Hematopoietic multipotent progenitor cell treated with erythropoietin and hydrocortisone succinate and interleukin-3 and kit ligand, for 8 days (in vitro differentiated cells): ENCODE measurements around the gene DNAAF9.

Source experiments
- DNase-seq: peaks from one replicate; pipeline ENCODE4 v3.0.0-alpha.2; 2015

DNAAF9 gene

DNA sequence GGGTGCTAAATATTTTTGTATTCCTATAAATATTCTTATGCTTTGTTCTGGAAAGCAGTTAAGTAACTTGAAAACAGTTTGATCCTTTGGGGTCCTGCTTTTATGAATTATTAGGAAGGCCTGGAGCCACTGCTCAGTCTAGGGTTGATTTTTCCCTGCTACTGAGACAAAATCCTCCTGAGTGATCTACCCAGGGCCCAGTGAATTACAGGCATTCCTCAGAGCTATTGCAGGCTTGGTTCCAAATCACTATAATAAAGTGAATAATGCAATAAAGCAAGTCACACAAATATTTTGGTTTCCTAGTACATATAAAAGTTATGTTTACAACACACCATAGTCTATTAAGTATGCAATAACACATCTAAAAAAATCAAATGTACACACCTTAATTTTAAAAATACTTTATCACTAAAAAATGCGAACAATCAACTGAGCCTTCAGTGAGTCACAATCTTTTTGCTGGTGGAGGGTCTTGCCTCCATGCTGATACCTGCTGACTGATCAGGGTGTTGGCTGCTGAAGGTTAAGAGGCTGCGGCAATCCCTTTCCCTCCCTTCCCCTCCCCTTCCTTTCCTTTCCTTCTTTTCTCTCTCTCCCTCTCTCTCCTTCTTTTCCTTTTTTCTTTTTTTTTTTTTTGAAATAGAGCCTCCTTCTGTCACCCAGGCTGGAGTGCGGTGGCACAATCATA is 43.0 kb downstream of the DNAAF9 start:
- DNase-seq, result no peak

DNA sequence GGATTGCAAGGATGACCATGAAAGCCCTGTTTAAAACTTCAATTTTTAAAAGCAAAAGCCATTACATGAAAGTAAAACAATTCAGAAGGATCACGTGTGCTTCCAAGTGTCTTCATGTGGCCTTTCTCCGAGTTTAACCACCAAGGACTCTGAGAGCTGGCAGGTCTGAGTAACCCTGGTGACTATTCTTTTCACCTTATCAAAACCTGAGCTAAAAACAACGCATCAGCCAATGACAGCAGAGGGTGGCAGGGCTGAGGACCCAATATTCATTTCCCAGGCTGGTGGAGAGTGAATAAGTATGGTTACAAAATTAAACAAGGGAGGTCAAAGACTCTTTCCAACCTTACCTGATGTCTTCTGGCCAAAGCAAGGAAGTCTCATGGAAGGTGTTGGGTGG is 46.7 kb downstream of the DNAAF9 start:
- no peak for DNase-seq

DNA sequence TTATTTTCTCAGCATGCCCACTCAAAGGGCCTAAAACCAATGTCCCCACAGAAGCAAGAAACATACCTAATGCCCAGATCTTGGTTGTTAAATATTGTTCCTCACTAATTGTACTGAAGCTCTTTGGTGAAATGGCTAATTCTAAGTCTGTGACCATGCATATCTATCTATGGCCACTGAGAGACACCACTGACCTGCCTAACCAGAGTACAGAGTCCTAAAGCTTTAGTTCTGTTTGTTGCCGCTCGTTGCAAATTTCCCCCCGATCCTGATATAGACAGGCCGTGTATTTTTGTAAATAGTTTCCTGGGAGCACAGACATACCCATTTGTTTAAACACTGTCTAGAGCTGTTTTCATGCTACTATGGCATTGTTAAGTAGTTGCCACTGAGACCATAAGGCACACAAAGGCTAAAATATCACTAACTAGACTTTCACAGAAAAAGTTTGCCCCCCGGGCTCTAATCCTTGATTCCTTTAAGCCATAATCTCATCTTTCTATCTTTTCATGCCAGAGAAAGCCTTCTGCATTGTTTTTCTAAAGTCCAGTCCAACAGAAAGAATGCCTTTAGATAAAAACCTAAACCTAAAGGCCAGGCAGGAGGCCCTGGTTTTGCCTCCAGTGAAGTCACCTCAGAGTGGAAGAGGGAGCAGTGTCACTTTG is 48.7 kb downstream of the DNAAF9 start:
- no peak for DNase-seq
